ENCODE data around the gene ZBTB16. TPM values are rescaled to one million over a fixed set of nuclear protein-coding genes. Genes with fewer than 3 reads are reported as not detected.

Gene ZBTB16
- total and polyA plus RNA-seq, 2 experiments from 2014 or later, result 8.7 to 10.5 TPM

- H3K4me3 ChIP-seq, result no peak overlapping the region
- no peaks in the 10 kb centered on the region for H3K36me3 ChIP-seq
- TF ChIP-seq CTCF (IDR thresholded peaks at IDR 0.05; ENCODE audit: low read depth, low read length), result no peak
- no peaks in the 10 kb centered on the region for H3K9me3 ChIP-seq (ENCODE audit: low read depth)
- peaks cover 20% of the 10 kb centered on the region for H3K4me1 ChIP-seq (ENCODE audit: low read depth)
- H3K27ac ChIP-seq, result no peak overlapping the region
- no peaks in the 10 kb centered on the region for H3K27me3 ChIP-seq
- peak; percentile 37 to 83 for DNase-seq (ENCODE audit: low read depth in 1 of 2, low spot score in 1 of 2)
Observed at GRCh38 chr11:114082767-114083181, 23.3 kb downstream of the ZBTB16 start.

- no peaks in the 10 kb centered on the region for H3K27me3 ChIP-seq
- no peaks in the 10 kb centered on the region for H3K36me3 ChIP-seq
- TF ChIP-seq CTCF (IDR thresholded peaks at IDR 0.05; ENCODE audit: low read depth, low read length), result no peak
- no peak overlapping the region for H3K27ac ChIP-seq
- no peak for DNase-seq (ENCODE audit: low read depth in 1 of 2, low spot score in 1 of 2)
- peaks cover 12% of the 10 kb centered on the region for H3K4me1 ChIP-seq (ENCODE audit: low read depth)
- no peak overlapping the region for H3K4me3 ChIP-seq
- H3K9me3 ChIP-seq (ENCODE audit: low read depth), result no peaks in the 10 kb centered on the region
Observed at GRCh38 chr11:114083391-114084252, 24.1 kb downstream of the ZBTB16 start.

- Histone ChIP-seq H3K27me3 (no peaks in the 10 kb centered on the region), H3K36me3 (no peaks in the 10 kb centered on the region), H3K9me3 (ENCODE audit: low read depth) (no peaks in the 10 kb centered on the region), H3K27ac (no peak overlapping the region), H3K4me3 (no peak overlapping the region), H3K4me1 (ENCODE audit: low read depth) (peaks cover 11% of the 10 kb centered on the region)
- no peak for DNase-seq (ENCODE audit: low read depth in 1 of 2, low spot score in 1 of 2)
- TF ChIP-seq CTCF (IDR thresholded peaks at IDR 0.05; ENCODE audit: low read depth, low read length), result no peak
Observed at GRCh38 chr11:114084414-114084813, 24.9 kb downstream of the ZBTB16 start.

GRCh38 chr11:114085965-114086793 lies 26.7 kb downstream of the ZBTB16 start:
- Histone ChIP-seq H3K27ac (no peak overlapping the region), H3K4me1 (ENCODE audit: low read depth) (peaks cover 8% of the 10 kb centered on the region), H3K9me3 (ENCODE audit: low read depth) (no peaks in the 10 kb centered on the region), H3K27me3 (no peaks in the 10 kb centered on the region), H3K36me3 (no peaks in the 10 kb centered on the region), H3K4me3 (no peak overlapping the region)
- TF ChIP-seq CTCF (IDR thresholded peaks at IDR 0.05; ENCODE audit: low read depth, low read length), result no peak
- no peak for DNase-seq (ENCODE audit: low read depth in 1 of 2, low spot score in 1 of 2)

GRCh38 chr11:114087025-114087424 lies 27.5 kb downstream of the ZBTB16 start:
- Histone ChIP-seq H3K4me3 (no peak overlapping the region), H3K27me3 (no peaks in the 10 kb centered on the region), H3K9me3 (ENCODE audit: low read depth) (no peaks in the 10 kb centered on the region), H3K4me1 (ENCODE audit: low read depth) (peaks cover 16% of the 10 kb centered on the region), H3K36me3 (no peaks in the 10 kb centered on the region), H3K27ac (no peak overlapping the region)
- no peak for TF ChIP-seq CTCF (IDR thresholded peaks at IDR 0.05; ENCODE audit: low read depth, low read length)
- DNase-seq (ENCODE audit: low read depth in 1 of 2, low spot score in 1 of 2), result no peak

Measured in cardiac muscle cell (in vitro differentiated cells and primary cell).